K562 (cell line): ENCODE measurements around the gene DOCK3. TPM values are rescaled to one million over a fixed set of nuclear protein-coding genes. Genes with fewer than 3 reads are reported as not detected.
A peak's percentile ranks its signal among the peaks of the same experiment; 100 is the strongest.

Experiments
- ATAC-seq: fragments of 200-7000 bp; cut with Tn5 transposase; 3 replicates; pipeline ENCODE4 v1.9.1; 2020; ENCODE audit warnings: moderate library complexity
- BruUV-seq: library from RNA; stranded (reverse); fragments of 400-500 nt; replicated peaks from 2 replicates; lab custom pipeline; 2021; lab: Mats Ljungman, UMichigan
- CTCF ChIA-PET: fragments of 300-600 bp; formaldehyde crosslinking; extraction: SDS; loops from one replicate; lab custom pipeline; 2021; ENCODE audit warnings: low intra/inter-chr PET ratio; lab: Yijun Ruan, JAX
- POLR2A ChIA-PET: fragments of 300-600, 350-650 bp; sonication (Branson Sonifier 250); formaldehyde crosslinking; extraction: SDS; loops from one replicate; lab custom pipeline; 2021; ENCODE audit warnings: antibody characterized with exemption, inconsistent platforms; lab: Yijun Ruan, JAX
- DNase-seq, 4 experiments: peaks; one replicate each; pipeline versions ENCODE4 v3.0.0 to v3.0.0-alpha.2; 2011 to 2018; ENCODE audit warnings: low spot score in 3 of 4, mixed read lengths in 3 of 4; ENCODE audit errors: extremely low read depth in 1 of 4
- FAIRE-seq: peaks from 2 replicates; lab custom pipeline; 2011; peaks lifted over from hg19 to GRCh38; lab: Jason Lieb, UNC
- H2AFZ ChIP-seq: 2 replicates; pipeline ENCODE4 v1.6.0; 2011; ENCODE audit warnings: low read depth, low read length, control low read depth, inconsistent platforms
- H3K27ac ChIP-seq: fragments of 200-600 bp; 3 replicates; pipeline ENCODE4 v1.8.0; 2011; ENCODE audit warnings: low read depth, mild to moderate bottlenecking, control low read depth, inconsistent platforms, low read length, moderate library complexity, mixed read lengths; ENCODE audit errors: extremely low read depth
- H3K27me3 ChIP-seq, 2 experiments: fragments of 300-600 bp in 1 of 2; 2 replicates in 1 of 2; 3 replicates in 1 of 2; pipeline versions ENCODE4 v1.6.0 to v1.8.0; 2011; ENCODE audit warnings: inconsistent platforms in 2 of 2, low read length in 2 of 2, mild to moderate bottlenecking in 1 of 2, mixed read lengths in 1 of 2, moderate library complexity in 1 of 2; ENCODE audit not compliant: control insufficient read depth in 2 of 2, insufficient read depth in 2 of 2
- H3K36me3 ChIP-seq: fragments of 300-600 bp; 3 replicates; pipeline ENCODE4 v1.8.0; 2011; ENCODE audit warnings: mild to moderate bottlenecking, low read length, inconsistent platforms; ENCODE audit not compliant: control insufficient read depth, insufficient read depth
- H3K4me1 ChIP-seq, 2 experiments: fragments of 200-600 bp in 1 of 2; replicated peaks in 1 of 2; 2 replicates in 1 of 2; 3 replicates in 1 of 2; pipeline versions ENCODE4 v1.5.1 to v1.8.0; 2011; ENCODE audit warnings: inconsistent platforms in 2 of 2, low read length in 2 of 2, mild to moderate bottlenecking in 1 of 2, mixed read lengths in 1 of 2, moderate library complexity in 1 of 2; ENCODE audit not compliant: control insufficient read depth in 2 of 2, insufficient read depth in 2 of 2
- H3K4me2 ChIP-seq: 2 replicates; pipeline ENCODE4 v1.6.1; 2011; ENCODE audit warnings: low read length, control low read depth, inconsistent platforms, mixed read lengths; ENCODE audit not compliant: insufficient read depth
- H3K4me3 ChIP-seq: fragments of 200-600 bp; sonication (generic), shearing (Covaris generic); 2 replicates; pipeline ENCODE4 v1.5.1; 2016; ENCODE audit warnings: control low read depth, inconsistent platforms
- H3K79me2 ChIP-seq: fragments of 200-600 bp; 3 replicates; pipeline ENCODE4 v1.8.0; 2011; ENCODE audit warnings: low read length, inconsistent platforms; ENCODE audit not compliant: control insufficient read depth, insufficient read depth
- H3K9ac ChIP-seq, 2 experiments: 2 replicates each; pipeline versions ENCODE4 v1.6.0 to v1.6.1; 2011; ENCODE audit warnings: low read depth in 2 of 2, low read length in 2 of 2, control low read depth in 1 of 2, inconsistent platforms in 1 of 2, mild to moderate bottlenecking in 1 of 2, mixed read lengths in 1 of 2; ENCODE audit not compliant: insufficient read depth in 1 of 2
- H3K9me1 ChIP-seq: one replicate; pipeline ENCODE4 v1.6.0; 2011; ENCODE audit warnings: inconsistent platforms, mild to moderate bottlenecking, low read length, moderate library complexity; ENCODE audit not compliant: control insufficient read depth, insufficient read depth
- H3K9me3 ChIP-seq: replicated peaks from 2 replicates; pipeline ENCODE4 v1.5.1; 2011; ENCODE audit warnings: low read depth, low read length, inconsistent platforms; ENCODE audit not compliant: control insufficient read depth, insufficient read depth
- H4K20me1 ChIP-seq: replicated peaks from 2 replicates; pipeline ENCODE4 v1.6.1; 2011; ENCODE audit warnings: low read length, inconsistent platforms, mixed read lengths; ENCODE audit not compliant: control insufficient read depth, insufficient read depth
- AFF1 ChIP-seq, 2 experiments: fragments of 450-650 bp; IDR thresholded peaks; 2 replicates each; pipeline ENCODE4 v1.6.1; 2018; ENCODE audit warnings: mild to moderate bottlenecking in 2 of 2, low read depth in 1 of 2; ENCODE audit not compliant: partially characterized antibody in 2 of 2
- E2F6 ChIP-seq, 2 experiments: IDR thresholded peaks; 2 replicates each; pipeline ENCODE4 v1.6.1; 2011; ENCODE audit warnings: borderline replicate concordance in 1 of 2, control low read depth in 1 of 2, low read depth in 1 of 2, low read length in 1 of 2, mild to moderate bottlenecking in 1 of 2, mixed read lengths in 1 of 2, moderate library complexity in 1 of 2; ENCODE audit not compliant: insufficient read depth in 1 of 2, insufficient read length in 1 of 2, poor library complexity in 1 of 2, severe bottlenecking in 1 of 2; ENCODE audit errors: extremely low read depth in 1 of 2
- E4F1 ChIP-seq: fragments of 250-450 bp; sonication (Bioruptor Pico); IDR thresholded peaks from 2 replicates; pipeline ENCODE4 v1.5.0; 2021; ENCODE audit warnings: mild to moderate bottlenecking, borderline replicate concordance
- GABPB2 ChIP-seq: fragments of 250-450 bp; sonication (Bioruptor Pico); conservative IDR thresholded peaks from 2 replicates; pipeline ENCODE4 v1.5.1; 2021; ENCODE audit warnings: mild to moderate bottlenecking
- LEF1 ChIP-seq: fragments of 450-650 bp; IDR thresholded peaks from 2 replicates; pipeline ENCODE4 v1.6.1; 2016; ENCODE audit warnings: mild to moderate bottlenecking
- RBM15 ChIP-seq: fragments of 200-400 bp; formaldehyde crosslinking; IDR thresholded peaks from 2 replicates; pipeline ENCODE4 v1.6.1; 2018; ENCODE audit warnings: mild to moderate bottlenecking, low read length, moderate library complexity; ENCODE audit not compliant: insufficient read depth
- RFX7 ChIP-seq: fragments of 250-450 bp; sonication (Bioruptor Pico); IDR thresholded peaks from 2 replicates; pipeline ENCODE4 v1.5.1; 2021; ENCODE audit warnings: mild to moderate bottlenecking
- SMARCC2 ChIP-seq: fragments of 450-650 bp; IDR thresholded peaks from 2 replicates; pipeline ENCODE4 v1.6.1; 2017; ENCODE audit warnings: antibody characterized with exemption, moderate library complexity, mild to moderate bottlenecking, low read depth
- VEZF1 ChIP-seq: fragments of 200-800 bp; sonication (Bioruptor generic); IDR thresholded peaks from 2 replicates; pipeline ENCODE4 v1.6.1; 2017; ENCODE audit warnings: missing genetic modification characterization, missing compliant biosample characterization
- ZFP36 ChIP-seq: fragments of 150-350 bp; IDR thresholded peaks from 2 replicates; pipeline ENCODE4 v1.6.1; 2018; ENCODE audit warnings: low read length, low read depth; ENCODE audit not compliant: partially characterized antibody
- ZNF174 ChIP-seq: fragments of 250-450 bp; sonication (Bioruptor Pico); IDR thresholded peaks from 2 replicates; pipeline ENCODE4 v1.4.0; 2020; ENCODE audit warnings: mild to moderate bottlenecking
- WGBS: fragments of 100-300 bp; shearing (Covaris generic); methylation state at CpG from one replicate; pipeline ENCODE4 v1.1.6; 2016; ENCODE audit warnings: low coverage, mixed read lengths; ENCODE audit not compliant: insufficient coverage; ENCODE audit errors: missing lambda C conversion rate; 5-methylcytosine and 5-hydroxymethylcytosine counted together
- in situ Hi-C: fragments of 300-500 bp; cut with MboI; formaldehyde crosslinking; loops from 4 replicates; pipeline ENCODE4 v1.15.0; 2018; ENCODE audit warnings: inconsistent platforms, mixed read lengths
- intact Hi-C: fragments of 100-400 bp; cut with micrococcal nuclease; formaldehyde crosslinking; loops from 2 replicates; pipeline ENCODE4 v1.14.2; 2022
- polyA plus RNA-seq, 8 experiments: library from polyadenylated mRNA; depleted of rRNA in 4 of 8; stranded (reverse) in 5 of 8; unstranded in 3 of 8; fragments of >200 nt; fragmentation: Nextera tagmentation in 2 of 8; fragmentation: Illumina TruSeq in 1 of 8; extraction: Ambion mirVana in 2 of 8; extraction: Trizol in 1 of 8; gene quantifications; 2 replicates each; pipeline versions ENCODE4 v1.2.1 to v1.2.3, GENCODE V29; 2011 to 2014; ENCODE audit warnings: inconsistent platforms in 1 of 8, missing spikeins in 1 of 8
- total RNA-seq, 7 experiments: library from RNA; depleted of rRNA in 6 of 7; stranded (reverse); fragments of >200 nt in 6 of 7; fragmentation: Illumina TruSeq in 2 of 7; extraction: Trizol in 2 of 7; gene quantifications; 2 replicates each; pipeline versions ENCODE4 v1.2.1 to v1.2.3, GENCODE V29; 2011 to 2021; ENCODE audit warnings: low replicate concordance in 1 of 7

Gene DOCK3
- total and polyA plus RNA-seq, 9 of the 15 experiments (the other 6 are each of a cell fraction or from before 2014, with no cell fraction given): under 0.01 to 0.03 (median 0.01) TPM; not detected in 4

- Histone ChIP-seq H3K4me3 (no peak overlapping the region), H3K9me1 (peaks cover 5% of the 10 kb centered on the region), H3K27me3 (peaks cover 0 to 14% of the 10 kb centered on the region in 2 experiments; a peak in 2 of 5 replicates), H2AFZ (no peak overlapping the region), H3K27ac (no peak overlapping the region), H3K4me2 (no peak overlapping the region), H3K36me3 (peaks cover 10% of the 10 kb centered on the region), H3K9me3 (no peaks in the 10 kb centered on the region), H4K20me1 (no peaks in the 10 kb centered on the region), H3K4me1 (peaks cover 8 to 11% of the 10 kb centered on the region in 2 experiments), H3K9ac (no peak overlapping the region), H3K79me2 (peaks cover 30% of the 10 kb centered on the region)
- CTCF ChIA-PET: no interaction called here
- POLR2A ChIA-PET: interaction anchor here (0.6 kb wide), 1 partner anchor 919 kb away, joined by 3 read pairs; no protein-coding TSS in a partner anchor
- intact Hi-C loops: loop anchor here (10.0 kb wide), 1 partner anchor 767 kb away; the partner anchor contains the start of genes CISH and MAPKAPK3
- no peak for ATAC-seq
- no TSS peak for BruUV-seq
- no peak for FAIRE-seq
- in situ Hi-C loops: no loop called here
- WGBS: 82% methylated on average over 4 of the region's 4 CpGs
- DNase-seq: no peak
- TF ChIP-seq RFX7 (CRISPR knock-in tag): no peak
- TF ChIP-seq GABPB2 (CRISPR knock-in tag): no peak
- no peak for TF ChIP-seq AFF1 (IDR thresholded peaks at IDR 0.05; ENCODE audit: low read depth in 1 of 2, partially characterized antibody in 2 of 2)
- TF ChIP-seq ZFP36: no peak
- no peak for TF ChIP-seq E4F1 (CRISPR knock-in tag)
- no peak for TF ChIP-seq RBM15
- no peak for TF ChIP-seq VEZF1 (CRISPR knock-in tag)
- no peak for TF ChIP-seq ZNF174 (CRISPR knock-in tag)
- no peak for TF ChIP-seq SMARCC2
- no peak for TF ChIP-seq LEF1
- peak in 1 of 2 experiments; percentile 34 for TF ChIP-seq E2F6 (IDR thresholded peaks at IDR 0.05; ENCODE audit: borderline replicate concordance in 1 of 2, extremely low read depth in 1 of 2, insufficient read depth in 1 of 2, insufficient read length in 1 of 2, low read depth in 1 of 2, low read length in 1 of 2, poor library complexity in 1 of 2, severe bottlenecking in 1 of 2)
Observed at GRCh38 chr3:51382076-51382745, 707.5 kb downstream of the DOCK3 start.
